Pancreas (tissue), 10 donors: ENCODE data around the gene VGF. TPM values are rescaled to one million over a fixed set of nuclear protein-coding genes. Genes with fewer than 3 reads are reported as not detected.

ENCODE experiments used
- ATAC-seq, 4 donors: fragments of 200-7000 bp; cut with Tn5 transposase; one replicate each; pipeline versions ENCODE4 v1.8.0 to v1.9.1; 2020; ENCODE audit warnings: mild to moderate bottlenecking in 4 of 4, moderate library complexity in 4 of 4
- DNase-seq, 6 donors: peaks; one replicate each; pipeline ENCODE4 v3.0.0-alpha.2; 2020
- FAIRE-seq: peaks from 2 replicates; lab custom pipeline; 2012; peaks lifted over from hg19 to GRCh38; lab: Jason Lieb, UNC
- H3K27ac ChIP-seq, 4 donors: fragments of 200-600 bp; sonication (generic); 1 replicate in 3 of 4; 2 replicates in 1 of 4; pipeline versions ENCODE4 v1.5.0 to v1.8.0; 2020
- H3K27me3 ChIP-seq, 4 donors: fragments of 200-600 bp; one replicate each; pipeline ENCODE4 v1.8.0; 2021
- H3K36me3 ChIP-seq, 3 donors: fragments of 200-600 bp; sonication (generic) in 1 of 3; one replicate each; pipeline versions ENCODE4 v1.5.0 to v1.8.0; 2020 to 2021
- H3K4me1 ChIP-seq, 3 donors: fragments of 200-600 bp; one replicate each; pipeline ENCODE4 v1.8.0; 2021
- H3K4me3 ChIP-seq, 4 donors: fragments of 200-600 bp; sonication (generic) in 2 of 4; one replicate each; pipeline versions ENCODE4 v1.5.0 to v1.8.0; 2020 to 2021
- H3K9me3 ChIP-seq, 4 donors: fragments of 200-600 bp; one replicate each; pipeline ENCODE4 v1.8.0; 2021
- WGBS, 2 donors: extraction: QIAGEN DNeasy Blood & Tissue Kit; methylation state at CpG; one replicate each; pipeline ENCODE4 v1.1.7; 2013; 5-methylcytosine and 5-hydroxymethylcytosine counted together
- intact Hi-C, 3 donors: fragments of 100-400 bp; cut with DNase I; formaldehyde crosslinking; loops; one replicate each; pipeline versions ENCODE4 v1.11.1 to v1.14.2; 2022
- polyA plus RNA-seq, 2 donors: library from polyadenylated mRNA; stranded (reverse); fragments of 200-250 nt; gene quantifications; one replicate each; pipeline ENCODE4 v1.2.3, GENCODE V29; 2013
- total RNA-seq, 6 donors: library from RNA; stranded (reverse); fragmentation: NEBNext Ultra II Directional in 4 of 6; extraction: Animal tissue kit (Norgen Biotek cat#: 25700) in 4 of 6; gene quantifications; one replicate each; pipeline versions ENCODE4 v1.2.1 to v1.2.4, GENCODE V29; 2021 to 2023
- TF ChIP-seq, protein P1 (sequence below), 4 donors: fragments of 200-600 bp; sonication (generic) in 3 of 4; IDR thresholded peaks; one replicate each; pipeline versions ENCODE4 v1.5.0 to v1.8.0; 2021; ENCODE audit warnings: antibody characterized with exemption in 4 of 4
- donor health status: healthy with polysubstance abuse.
- donor health status: DM: no; HTN: no; CAD: no; lungs with moderate emphysema.
- donor health status: DM: no; HTN: no; CAD: no.
- donor health status: control.
- donor health status: control.
- donor health status: Bipolar disorder and iron deficiency.
- donor health status: DM: yes; HTN: yes; CAD: no.
- donor health status: DM: no; HTN: no; CAD: no.
- donor health status: DM: no; HTN: no; CAD: no.
- donor health status: DM: yes; HTN: yes; CAD: no.

The VGF gene
- total and polyA plus RNA-seq, 8 donors, result 1.3 to 82.7 (median 22.4) TPM

- Histone ChIP-seq H3K4me1 (no peaks in the 10 kb centered on the region), H3K4me3 (peak overlapping the region; percentile 63 to 95 (median 74)), H3K36me3 (peaks cover 0 to 6% (median 0%) of the 10 kb centered on the region in 3 donors), H3K9me3 (no peaks in the 10 kb centered on the region), H3K27ac (no peak overlapping the region), H3K27me3 (no peaks in the 10 kb centered on the region)
- 0 to 1% methylated on average over 26 to 33 of the region's 34 CpGs for WGBS, 2 donors
- TF ChIP-seq, protein P1, sequence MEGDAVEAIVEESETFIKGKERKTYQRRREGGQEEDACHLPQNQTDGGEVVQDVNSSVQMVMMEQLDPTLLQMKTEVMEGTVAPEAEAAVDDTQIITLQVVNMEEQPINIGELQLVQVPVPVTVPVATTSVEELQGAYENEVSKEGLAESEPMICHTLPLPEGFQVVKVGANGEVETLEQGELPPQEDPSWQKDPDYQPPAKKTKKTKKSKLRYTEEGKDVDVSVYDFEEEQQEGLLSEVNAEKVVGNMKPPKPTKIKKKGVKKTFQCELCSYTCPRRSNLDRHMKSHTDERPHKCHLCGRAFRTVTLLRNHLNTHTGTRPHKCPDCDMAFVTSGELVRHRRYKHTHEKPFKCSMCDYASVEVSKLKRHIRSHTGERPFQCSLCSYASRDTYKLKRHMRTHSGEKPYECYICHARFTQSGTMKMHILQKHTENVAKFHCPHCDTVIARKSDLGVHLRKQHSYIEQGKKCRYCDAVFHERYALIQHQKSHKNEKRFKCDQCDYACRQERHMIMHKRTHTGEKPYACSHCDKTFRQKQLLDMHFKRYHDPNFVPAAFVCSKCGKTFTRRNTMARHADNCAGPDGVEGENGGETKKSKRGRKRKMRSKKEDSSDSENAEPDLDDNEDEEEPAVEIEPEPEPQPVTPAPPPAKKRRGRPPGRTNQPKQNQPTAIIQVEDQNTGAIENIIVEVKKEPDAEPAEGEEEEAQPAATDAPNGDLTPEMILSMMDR (IDR thresholded peaks at IDR 0.05), result no peak
- DNase-seq (peak in 1 of 6 donors; percentile 78), FAIRE-seq (no peak), ATAC-seq (peak; percentile 13 to 65 (median 48))
- intact Hi-C loops, result no loop called here
Observed at GRCh38 chr7:101154693-101155102, 10.7 kb downstream of the VGF start.

GRCh38 chr7:101153969-101154692 is 11.2 kb downstream of the VGF start, which contains the start of gene AP1S1:
Gene AP1S1, plus strand, starts transcription at chr7:101154476. Its CDS starts 39 bp downstream, at chr7:101154515.
- Histone ChIP-seq H3K4me1 (no peaks in the 10 kb centered on the region), H3K27ac (no peak within 1 kb of the TSS), H3K4me3 (peak within 1 kb of the TSS; percentile 63 to 95 (median 74)), H3K9me3 (no peaks in the 10 kb centered on the region), H3K27me3 (no peaks in the 10 kb centered on the region), H3K36me3 (peaks cover 0 to 1% (median 0%) of the 10 kb centered on the region in 3 donors)
- DNase-seq, result peak; percentile 95 to 98 (median 96)
- TF ChIP-seq, protein P1 (IDR thresholded peaks at IDR 0.05), result no peak
- no peak for FAIRE-seq
- WGBS, 2 donors, result 2 to 3% methylated on average over 39 to 50 of the region's 51 CpGs
- intact Hi-C loops, result no loop called here
- peak; percentile 98 to 99 (median 98) for ATAC-seq

GRCh38 chr7:101151908-101152651 is 13.3 kb downstream of the VGF start:
- no peaks in the 10 kb centered on the region for H3K36me3 ChIP-seq
- H3K27me3 ChIP-seq, result no peaks in the 10 kb centered on the region
- TF ChIP-seq, protein P1 (IDR thresholded peaks at IDR 0.05), result no peak
- no peak for ATAC-seq
- no peak for FAIRE-seq
- WGBS, 2 donors, result 63 to 76% methylated on average over 2 of the region's 2 CpGs
- no peak overlapping the region for H3K27ac ChIP-seq
- H3K4me1 ChIP-seq, result no peaks in the 10 kb centered on the region
- DNase-seq, result no peak
- no peak overlapping the region for H3K4me3 ChIP-seq
- intact Hi-C loops, result no loop called here
- no peaks in the 10 kb centered on the region for H3K9me3 ChIP-seq

GRCh38 chr7:101140746-101141382 is 24.5 kb downstream of the VGF start:
- H3K36me3 ChIP-seq, result no peaks in the 10 kb centered on the region
- TF ChIP-seq, protein P1 (IDR thresholded peaks at IDR 0.05), result no peak
- no peak for DNase-seq
- H3K4me1 ChIP-seq, result peaks cover 0 to 4% (median 0%) of the 10 kb centered on the region in 3 donors
- H3K4me3 ChIP-seq, result no peak overlapping the region
- no peak for FAIRE-seq
- peaks cover 0 to under 1% (median 0%) of the 10 kb centered on the region in 4 donors for H3K27me3 ChIP-seq
- H3K27ac ChIP-seq, result no peak overlapping the region
- 87 to 93% methylated on average over 4 of the region's 4 CpGs for WGBS, 2 donors
- no peaks in the 10 kb centered on the region for H3K9me3 ChIP-seq
- intact Hi-C loops, result loop anchor here in 2 of 3 donors (10.0 kb wide), 2 partner anchors 54 to 134 kb away; no protein-coding TSS in a partner anchor
- no peak for ATAC-seq
